Cardiac fibroblast (primary cell): ENCODE results near the gene SIM2.
A peak's percentile ranks its signal among the peaks of the same experiment; 100 is the strongest.

Experiments used
- DNase-seq, 2 donors: peaks; one replicate each; pipeline versions ENCODE4 v3.0.0 to v3.0.0-alpha.2; 2010; ENCODE audit warnings: low read depth in 2 of 2
- H3K4me3 ChIP-seq, 2 donors: replicated peaks in 1 of 2; 1 replicate in 1 of 2; 2 replicates in 1 of 2; pipeline ENCODE4 v1.5.1; 2011; ENCODE audit warnings: low read depth in 2 of 2, low read length in 2 of 2, mild to moderate bottlenecking in 2 of 2, moderate library complexity in 1 of 2
- CTCF ChIP-seq: IDR thresholded peaks from one replicate; pipeline ENCODE4 v1.5.1; 2011; ENCODE audit warnings: low read depth, mild to moderate bottlenecking, low read length, inconsistent platforms

The SIM2 gene

GRCh38 chr21:36773995-36774394 lies 75.1 kb downstream of the SIM2 start:
- TF ChIP-seq CTCF, result no peak
- H3K4me3 ChIP-seq, result no peak overlapping the region
- no peak for DNase-seq

GRCh38 chr21:36776981-36777617 lies 78.2 kb downstream of the SIM2 start:
- TF ChIP-seq CTCF, result no peak
- H3K4me3 ChIP-seq, result no peak overlapping the region
- DNase-seq, result no peak

GRCh38 chr21:36780861-36781260 lies 81.9 kb downstream of the SIM2 start:
- no peak for DNase-seq
- TF ChIP-seq CTCF, result no peak
- no peak overlapping the region for H3K4me3 ChIP-seq

GRCh38 chr21:36783612-36784374 lies 84.9 kb downstream of the SIM2 start:
- TF ChIP-seq CTCF, result no peak
- DNase-seq, result peak; percentile 18 to 70

GRCh38 chr21:36784947-36785346 lies 86.0 kb downstream of the SIM2 start:
- DNase-seq, result no peak
- H3K4me3 ChIP-seq, result no peak overlapping the region
- no peak for TF ChIP-seq CTCF

More at GRCh38 chr21:36783612-36784374, 84.9 kb downstream of the SIM2 start:
- H3K4me3 ChIP-seq, result no peak overlapping the region

GRCh38 chr21:36785615-36786014 lies 86.7 kb downstream of the SIM2 start:
- no peak for DNase-seq
- no peak overlapping the region for H3K4me3 ChIP-seq
- TF ChIP-seq CTCF, result no peak
